NT2/D1 (cell line): ENCODE data around the gene CNKSR3.

ENCODE experiments used
- SUZ12 ChIP-seq: IDR thresholded peaks from 2 replicates; pipeline ENCODE4 v1.6.1; 2011; ENCODE audit not compliant: insufficient read length, insufficient read depth; ENCODE audit errors: extremely low read depth
- ZNF274 ChIP-seq: IDR thresholded peaks from 2 replicates; pipeline ENCODE4 v1.6.1; 2011; ENCODE audit warnings: mild to moderate bottlenecking, low read depth, low read length

DNA sequence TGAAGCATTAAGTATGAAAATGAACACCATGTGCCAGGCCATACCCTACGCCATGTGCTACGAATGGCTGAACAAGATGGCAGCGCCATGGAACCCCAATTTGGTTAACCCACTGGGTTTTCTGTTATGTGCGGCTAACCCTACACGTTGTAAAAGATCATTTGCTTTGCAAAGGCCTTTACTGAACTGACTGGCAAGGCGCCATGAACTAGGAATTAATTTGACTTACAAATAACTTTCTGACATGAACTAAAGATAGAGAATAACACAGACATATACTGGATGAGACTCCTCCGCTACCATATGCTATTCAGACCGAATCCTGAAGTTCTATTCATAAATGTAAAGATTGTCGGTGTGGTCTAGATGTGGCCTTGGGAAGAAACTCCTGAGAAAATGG lies 3.9 kb downstream of the CNKSR3 start:
- TF ChIP-seq SUZ12 (no peak), ZNF274 (no peak)
